Measurements from ENCODE around the gene SPATA22. TPM values are rescaled to one million over a fixed set of nuclear protein-coding genes. Genes with fewer than 3 reads are reported as not detected.

SPATA22 gene
- total RNA-seq, 2 donors from 2014 or later, result 13.5 TPM; not detected in 1

GRCh38 chr17:3506054-3506453 is 34.4 kb upstream of the SPATA22 start:
- intact Hi-C loops (cut with DNase I), result no loop called here
- WGBS, result 86% methylated on average over 2 of the region's 2 CpGs
- Histone ChIP-seq H3K27me3 (replicated peaks; ENCODE audit: insufficient read depth) (no peaks in the 10 kb centered on the region), H3K36me3 (no peaks in the 10 kb centered on the region), H3K4me3 (no peak overlapping the region), H3K27ac (no peak overlapping the region), H3K4me1 (replicated peaks) (no peaks in the 10 kb centered on the region), H3K9me3 (no peaks in the 10 kb centered on the region)
- no peak for DNase-seq (ENCODE audit: low spot score)
- TF ChIP-seq CTCF (IDR thresholded peaks at IDR 0.05) (no peak), POLR2A (IDR thresholded peaks at IDR 0.05) (no peak), POLR2AphosphoS5 (IDR thresholded peaks at IDR 0.05) (no peak)

GRCh38 chr17:3505008-3505407 is 33.4 kb upstream of the SPATA22 start:
- intact Hi-C loops (cut with DNase I), result no loop called here
- no peak for DNase-seq (ENCODE audit: low spot score)
- no peaks in the 10 kb centered on the region for H3K36me3 ChIP-seq
- WGBS, result 83% methylated on average over 7 of the region's 7 CpGs
- TF ChIP-seq POLR2A (IDR thresholded peaks at IDR 0.05) (no peak), CTCF (IDR thresholded peaks at IDR 0.05) (no peak)
- H3K9me3 ChIP-seq, result no peaks in the 10 kb centered on the region
- H3K27ac ChIP-seq, result no peak overlapping the region
- H3K27me3 ChIP-seq (replicated peaks; ENCODE audit: insufficient read depth), result no peaks in the 10 kb centered on the region
- no peak overlapping the region for H3K4me3 ChIP-seq
- no peaks in the 10 kb centered on the region for H3K4me1 ChIP-seq (replicated peaks)

GRCh38 chr17:3503285-3503684 is 31.7 kb upstream of the SPATA22 start:
- Histone ChIP-seq H3K36me3 (no peaks in the 10 kb centered on the region), H3K27me3 (replicated peaks; ENCODE audit: insufficient read depth) (no peaks in the 10 kb centered on the region), H3K4me1 (replicated peaks) (no peaks in the 10 kb centered on the region), H3K4me3 (no peak overlapping the region), H3K27ac (no peak overlapping the region), H3K9me3 (no peaks in the 10 kb centered on the region)
- TF ChIP-seq POLR2A (IDR thresholded peaks at IDR 0.05) (no peak), CTCF (IDR thresholded peaks at IDR 0.05) (no peak), POLR2AphosphoS5 (IDR thresholded peaks at IDR 0.05) (no peak)
- 53% methylated on average over 1 of the region's 1 CpG for WGBS
- intact Hi-C loops (cut with DNase I), result no loop called here
- no peak for DNase-seq (ENCODE audit: low spot score)

- no peaks in the 10 kb centered on the region for H3K27me3 ChIP-seq (replicated peaks; ENCODE audit: insufficient read depth)
- DNase-seq (ENCODE audit: low spot score), result no peak
- TF ChIP-seq POLR2A (IDR thresholded peaks at IDR 0.05), result no peak
- no peak for TF ChIP-seq CTCF (IDR thresholded peaks at IDR 0.05)
- intact Hi-C loops (cut with DNase I), result no loop called here
- no peaks in the 10 kb centered on the region for H3K36me3 ChIP-seq
- 66% methylated on average over 5 of the region's 5 CpGs for WGBS
- H3K27ac ChIP-seq, result no peak overlapping the region
- H3K4me3 ChIP-seq, result no peak overlapping the region
- H3K4me1 ChIP-seq (replicated peaks), result no peaks in the 10 kb centered on the region
- H3K9me3 ChIP-seq, result no peaks in the 10 kb centered on the region
Observed at GRCh38 chr17:3502466-3502865, 30.8 kb upstream of the SPATA22 start.

GRCh38 chr17:3501344-3501743 is 29.7 kb upstream of the SPATA22 start:
- Histone ChIP-seq H3K36me3 (no peaks in the 10 kb centered on the region), H3K4me3 (no peak overlapping the region), H3K9me3 (no peaks in the 10 kb centered on the region), H3K4me1 (replicated peaks) (no peaks in the 10 kb centered on the region), H3K27ac (no peak overlapping the region), H3K27me3 (replicated peaks; ENCODE audit: insufficient read depth) (no peaks in the 10 kb centered on the region)
- DNase-seq (ENCODE audit: low spot score), result no peak
- 81% methylated on average over 5 of the region's 5 CpGs for WGBS
- intact Hi-C loops (cut with DNase I), result no loop called here
- TF ChIP-seq CTCF (IDR thresholded peaks at IDR 0.05) (no peak), POLR2A (IDR thresholded peaks at IDR 0.05) (no peak), POLR2AphosphoS5 (IDR thresholded peaks at IDR 0.05) (no peak)

Measured in prostate gland (tissue), 2 donors.